GM19328 (cell line): Measurements from ENCODE around the gene C19orf25.
"Not testable (repeated sequence)": the region's sequence is repeated elsewhere in the genome, so short reads cannot be mapped to it uniquely, and the experiment has no call there.

Experiments used
- ATAC-seq: cut with Tn5 transposase; IDR thresholded peaks from one replicate; pipeline ENCODE4 v1.9.1; 2021; ENCODE audit warnings: mild to moderate bottlenecking, moderate library complexity; ENCODE audit not compliant: unreplicated experiment

The C19orf25 gene

GRCh38 chr19:1481893-1482360 is 2.9 kb upstream of the C19orf25 start:
- no peak for ATAC-seq

DNA sequence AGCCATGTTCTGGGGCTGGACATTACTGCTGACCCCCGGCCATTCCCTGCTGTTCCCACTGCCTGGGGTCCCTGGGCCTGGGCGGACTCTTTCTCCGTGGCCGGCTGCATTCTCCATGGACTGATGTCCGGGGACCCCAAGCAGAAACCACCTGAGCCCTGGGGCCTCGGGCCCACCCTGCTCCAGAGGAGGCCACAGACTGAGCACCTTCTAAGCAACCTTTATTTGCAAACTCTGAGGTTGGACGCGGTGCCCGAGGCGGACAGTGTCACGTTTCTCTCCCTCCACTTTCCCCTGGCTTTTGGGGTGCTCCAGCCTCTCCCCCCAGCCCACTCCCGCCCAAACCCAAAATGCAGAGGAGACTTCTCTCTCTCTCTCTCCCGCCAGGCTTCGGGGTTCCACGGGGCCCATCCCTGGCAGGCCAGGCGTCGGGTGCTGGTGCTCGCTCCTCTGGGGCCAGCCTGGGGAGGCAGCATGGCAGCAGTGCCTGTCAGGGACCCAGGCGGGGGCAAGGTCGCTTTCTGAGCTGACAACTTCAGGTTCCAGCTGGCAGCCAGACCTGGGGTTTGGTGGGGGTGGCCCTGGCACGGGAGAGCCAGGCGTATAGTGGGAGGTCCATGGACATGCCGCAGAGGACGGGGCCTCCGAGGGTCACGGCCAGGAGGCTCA is 2.3 kb upstream of the C19orf25 start:
- no peak for ATAC-seq

GRCh38 chr19:1477056-1477455 is 2.0 kb downstream of the C19orf25 start:
- ATAC-seq: not testable (repeated sequence)

- ATAC-seq: no peak
Measured at GRCh38 chr19:1475751-1476437, 3.1 kb downstream of the C19orf25 start.

GRCh38 chr19:1474765-1475351 is 4.2 kb downstream of the C19orf25 start:
- ATAC-seq: no peak

DNA sequence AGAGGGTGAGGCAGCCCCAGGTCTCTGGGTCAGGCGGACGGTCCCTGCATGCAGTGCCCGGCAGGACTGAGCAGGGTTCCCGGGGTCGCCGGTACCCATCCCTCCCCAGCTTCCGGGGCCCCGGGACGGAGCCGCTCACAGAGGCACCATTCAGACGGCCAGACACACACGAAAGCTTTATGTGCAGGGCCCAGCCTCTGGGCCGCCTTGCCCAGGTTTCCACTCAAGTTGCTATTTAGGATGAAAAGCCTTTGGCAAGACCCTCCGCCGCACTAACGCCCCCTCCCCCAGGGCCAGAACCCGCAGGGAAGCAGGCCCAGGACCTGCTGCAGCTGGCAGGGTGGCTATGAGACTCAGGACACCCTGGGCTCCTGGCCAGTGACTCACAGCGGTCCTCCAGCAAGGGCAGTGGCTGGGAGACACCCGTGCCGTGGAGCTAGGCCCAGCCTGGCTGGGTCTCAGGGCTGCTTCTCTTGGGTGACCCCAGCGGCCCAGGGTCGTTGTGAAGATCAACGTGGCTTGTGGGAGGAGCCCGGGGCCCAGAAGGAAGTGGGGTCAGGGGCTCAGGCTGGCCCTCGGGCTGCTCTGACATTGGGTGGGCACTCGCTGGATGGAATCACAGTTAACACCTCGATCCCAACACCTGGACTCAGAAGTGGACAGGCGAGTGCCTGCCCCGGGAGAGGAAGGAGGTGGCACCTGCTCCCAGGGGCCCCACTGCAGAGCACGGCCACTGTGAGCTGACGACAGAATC is 4.8 kb downstream of the C19orf25 start:
- no peak for ATAC-seq

DNA sequence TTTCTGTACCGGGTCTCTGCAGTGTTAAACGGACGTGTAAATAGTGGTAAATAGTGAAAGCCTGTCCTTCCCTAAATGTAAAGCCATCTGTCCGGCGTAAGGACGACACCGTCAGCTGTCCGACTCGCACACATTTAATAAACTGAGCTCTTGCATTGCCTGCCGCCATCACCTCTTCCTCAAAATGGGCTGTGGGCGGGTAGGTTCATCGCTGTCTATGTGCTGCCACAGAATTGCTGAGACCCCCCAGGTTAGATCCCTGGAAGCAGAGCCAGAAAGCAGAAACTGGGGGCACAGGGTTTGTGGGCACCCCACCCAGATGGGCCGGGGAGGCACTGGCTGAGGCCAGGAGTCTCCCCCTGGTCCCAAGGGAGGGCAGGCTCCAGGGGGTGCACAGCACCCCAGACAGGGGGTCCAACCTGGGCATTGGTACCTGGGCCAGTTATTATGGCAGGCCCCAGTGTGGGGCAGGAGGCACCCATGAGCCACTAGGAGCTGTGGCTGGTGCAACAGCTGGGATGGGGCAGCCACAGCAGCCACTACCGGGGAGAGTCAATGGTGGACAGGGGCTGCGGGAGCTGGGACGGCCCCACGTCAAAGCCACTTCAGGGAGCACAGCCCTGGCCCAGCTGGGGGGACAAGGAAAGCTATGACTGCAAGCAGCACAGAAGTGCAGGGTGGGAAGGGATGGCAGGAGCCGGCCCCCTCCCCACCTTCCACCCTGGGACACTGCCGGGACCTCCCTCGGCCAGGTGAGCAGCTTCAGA is 5.7 kb downstream of the C19orf25 start:
- ATAC-seq: no peak

DNA sequence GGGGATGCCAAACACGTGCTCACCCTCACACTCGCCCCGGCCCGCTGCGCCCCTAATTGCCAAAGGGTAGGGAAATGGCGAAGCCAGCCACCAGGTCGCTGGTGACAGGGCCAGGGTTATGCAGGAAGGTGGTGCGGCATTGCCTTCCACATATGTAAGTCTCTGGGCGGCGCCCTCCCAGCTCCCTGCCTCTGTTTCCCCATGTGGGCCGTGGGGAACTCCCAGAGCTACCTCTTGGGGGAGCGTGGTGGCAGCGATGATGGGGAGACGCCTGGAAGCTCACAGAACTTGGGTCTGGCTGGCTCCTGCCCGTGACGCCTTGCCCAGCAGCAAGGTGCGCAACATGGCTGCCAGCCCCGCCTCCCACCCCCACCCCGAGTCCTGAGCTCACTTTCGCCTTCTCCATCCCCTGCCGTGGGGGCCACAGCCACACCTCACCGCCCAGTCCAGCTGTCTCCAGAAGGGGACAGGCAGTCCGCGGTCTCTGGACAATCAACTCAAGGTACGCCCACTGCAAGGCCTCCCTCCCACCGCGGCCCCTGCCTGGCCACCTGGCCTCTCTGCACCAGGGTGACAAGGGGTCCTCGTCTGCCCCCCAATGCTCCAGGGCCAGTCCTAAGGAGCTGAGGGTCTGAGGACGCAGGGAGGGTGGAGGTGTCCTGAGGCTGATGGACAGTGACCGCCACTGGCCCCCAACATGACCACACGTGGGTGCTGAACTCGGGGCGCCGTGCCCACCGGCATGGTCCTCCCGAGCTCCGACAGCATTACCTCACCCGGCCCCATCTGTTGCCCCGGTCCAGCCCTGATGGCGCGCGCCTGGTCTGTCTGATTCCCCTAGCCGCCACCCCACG is 6.6 kb downstream of the C19orf25 start:
- no peak for ATAC-seq

- ATAC-seq: no peak
Measured at GRCh38 chr19:1471515-1472160, 7.4 kb downstream of the C19orf25 start.

DNA sequence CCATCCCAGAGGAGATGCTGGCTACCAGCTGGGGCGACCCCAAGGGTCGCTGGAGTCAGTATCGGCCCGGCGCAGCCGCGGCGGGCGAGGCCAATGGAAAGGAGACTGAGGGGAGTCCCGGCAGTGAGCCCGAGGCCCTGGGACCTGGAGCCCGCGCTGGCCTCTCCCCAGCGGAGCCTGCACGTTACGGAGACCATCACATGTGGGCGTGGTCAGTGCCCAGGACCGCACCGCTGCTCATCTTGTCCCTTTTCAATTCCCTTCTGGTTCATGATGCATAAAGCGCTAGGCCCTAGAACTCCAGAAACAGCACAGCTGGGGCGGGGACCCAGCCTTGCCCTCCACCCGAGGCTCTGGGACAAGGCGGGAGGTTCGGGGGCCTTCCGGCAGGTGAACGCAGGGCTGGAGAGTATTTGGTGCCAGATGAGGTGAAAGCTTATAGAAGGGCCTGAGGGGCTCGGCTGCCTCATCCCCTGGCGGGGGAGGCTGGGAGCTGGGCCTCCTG is 8.0 kb downstream of the C19orf25 start:
- ATAC-seq: no peak

DNA sequence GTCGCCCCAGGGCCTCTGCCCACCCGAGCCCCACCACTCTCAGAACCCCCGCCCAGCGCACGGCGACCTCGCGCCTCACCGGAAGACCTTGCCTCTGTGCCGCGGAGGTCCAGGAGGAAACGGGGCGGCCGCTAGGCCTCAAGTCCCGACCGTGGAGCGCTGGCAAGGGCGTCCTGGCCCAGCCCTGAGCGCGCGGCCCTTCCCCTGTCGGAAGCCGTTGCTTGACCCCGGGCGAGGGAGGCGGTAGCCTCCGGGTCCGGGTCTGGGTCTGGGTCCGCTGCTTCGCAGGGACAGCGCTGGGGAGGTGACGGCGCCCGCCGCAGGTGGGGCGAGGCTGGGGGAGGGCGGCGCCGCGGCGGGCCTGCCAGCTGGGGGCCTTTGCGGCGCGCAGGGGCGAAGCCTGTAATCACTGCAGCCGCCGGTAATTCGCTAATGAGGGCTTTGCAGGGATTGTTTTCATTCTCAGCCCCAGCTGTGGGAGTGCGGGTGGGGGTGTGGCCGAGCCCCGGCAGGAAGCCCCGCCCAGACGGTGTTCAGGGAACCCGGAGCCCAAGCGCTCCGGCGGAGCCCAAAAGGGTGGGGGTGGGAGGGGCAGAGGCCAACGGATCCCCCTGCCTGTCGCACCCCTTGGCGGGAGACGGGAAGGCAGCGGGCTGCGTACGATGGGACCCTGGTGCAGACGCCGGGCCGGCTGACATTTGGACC is 8.6 kb downstream of the C19orf25 start:
- ATAC-seq: no peak

GRCh38 chr19:1470055-1470304 is 9.0 kb downstream of the C19orf25 start:
- ATAC-seq: no peak

- ATAC-seq: no peak
Measured at GRCh38 chr19:1469255-1470054, 9.6 kb downstream of the C19orf25 start.

- no peak for ATAC-seq
Measured at GRCh38 chr19:1468821-1469254, 10.2 kb downstream of the C19orf25 start.

DNA sequence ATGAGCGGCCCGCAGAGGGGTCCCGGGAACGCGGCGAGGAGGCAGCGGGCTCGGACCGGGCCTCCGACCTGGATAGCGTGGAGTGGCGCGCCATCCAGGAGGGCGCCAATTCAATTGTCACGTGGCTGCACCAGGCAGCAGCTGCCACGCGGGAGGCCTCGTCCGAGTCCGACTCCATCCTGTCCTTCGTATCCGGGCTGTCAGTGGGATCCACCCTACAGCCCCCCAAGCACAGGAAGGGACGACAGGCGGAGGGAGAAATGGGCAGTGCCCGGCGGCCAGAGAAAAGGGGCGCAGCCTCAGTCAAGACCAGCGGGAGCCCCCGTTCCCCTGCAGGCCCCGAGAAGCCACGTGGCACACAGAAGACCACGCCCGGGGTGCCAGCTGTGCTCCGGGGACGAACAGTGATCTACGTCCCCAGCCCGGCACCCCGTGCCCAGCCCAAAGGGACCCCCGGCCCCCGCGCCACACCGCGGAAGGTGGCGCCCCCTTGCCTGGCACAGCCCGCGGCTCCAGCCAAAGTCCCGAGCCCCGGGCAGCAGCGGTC is 10.7 kb downstream of the C19orf25 start:
- ATAC-seq: no peak

- no peak for ATAC-seq
Measured at GRCh38 chr19:1467490-1468273, 11.3 kb downstream of the C19orf25 start.

GRCh38 chr19:1467215-1467489 is 11.9 kb downstream of the C19orf25 start:
- ATAC-seq: no peak
